ENCODE measurements around the gene PHRF1. TPM values are rescaled to one million over a fixed set of nuclear protein-coding genes. Genes with fewer than 3 reads are reported as not detected.
"Not testable (repeated sequence)": the region's sequence is repeated elsewhere in the genome, so short reads cannot be mapped to it uniquely, and the experiment has no call there.

The PHRF1 gene
- total RNA-seq, 2 experiments from 2014 or later, result 40.0 to 44.5 TPM

- ChIA-PET POLR2A (no interaction called here), CTCF (interaction anchor here (0.7 to 0.9 kb wide), 2 partner anchors 15 to 84 kb away, joined by 3 read pairs; no protein-coding TSS in a partner anchor)
- peaks cover 3% of the 10 kb centered on the region for H3K27me3 Mint-ChIP-seq
- ATAC-seq (no peak), DNase-seq (no peak)
- no peak overlapping the region for H3K4me3 Mint-ChIP-seq
- H3K27ac Mint-ChIP-seq, result no peak overlapping the region
- intact Hi-C loops (cut with DNase I, micrococcal nuclease), result no loop called here
- H3K4me1 Mint-ChIP-seq, result peaks cover 6% of the 10 kb centered on the region
- peaks cover 3% of the 10 kb centered on the region for H3K36me3 Mint-ChIP-seq (ENCODE audit: low read depth)
- H3K9me3 Mint-ChIP-seq (ENCODE audit: low read depth), result no peaks in the 10 kb centered on the region
Measured at GRCh38 chr11:643849-644738, 67.8 kb downstream of the PHRF1 start.

- CTCF ChIA-PET, result interaction anchor here (0.7 kb wide), 1 partner anchor 126 kb away, joined by 3 read pairs; no protein-coding TSS in a partner anchor
- no peaks in the 10 kb centered on the region for H3K9me3 Mint-ChIP-seq (ENCODE audit: low read depth)
Measured at GRCh38 chr11:645536-645935, 69.3 kb downstream of the PHRF1 start.

DNA sequence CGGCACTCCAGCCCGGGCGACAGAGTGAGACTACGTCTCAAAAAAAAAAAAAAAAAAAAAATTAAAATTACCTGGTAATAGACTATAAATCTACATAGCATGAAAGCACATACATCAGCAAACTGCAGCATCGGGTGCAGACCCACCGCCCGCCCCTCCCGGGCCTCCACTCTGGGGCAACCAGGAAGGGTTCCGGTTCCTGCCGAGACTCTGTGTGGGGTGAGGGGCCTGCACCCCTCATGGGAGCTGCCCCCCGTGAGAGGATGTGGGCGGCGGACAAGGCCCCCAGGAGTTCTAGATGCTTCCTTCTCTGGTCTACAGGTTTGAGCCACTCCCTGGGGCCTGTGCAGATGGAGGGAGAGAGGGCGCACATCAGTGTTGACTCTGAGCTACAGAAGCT lies 69.9 kb downstream of the PHRF1 start:
- CTCF ChIA-PET, result interaction anchor here (0.6 kb wide), 1 partner anchor 269 kb away, joined by 3 read pairs; no protein-coding TSS in a partner anchor

More at GRCh38 chr11:645536-645935, 69.3 kb downstream of the PHRF1 start:
- Mint-ChIP-seq H3K4me1 (peaks cover 2% of the 10 kb centered on the region), H3K27me3 (no peaks in the 10 kb centered on the region), H3K27ac (no peak overlapping the region), H3K36me3 (ENCODE audit: low read depth) (peaks cover 5% of the 10 kb centered on the region), H3K4me3 (no peak overlapping the region)
- ATAC-seq, result no peak
- POLR2A ChIA-PET, result no interaction called here
- intact Hi-C loops (cut with DNase I, micrococcal nuclease), result no loop called here
- no peak for DNase-seq

GRCh38 chr11:647672-648158 lies 71.4 kb downstream of the PHRF1 start:
- H3K36me3 Mint-ChIP-seq (ENCODE audit: low read depth), result peaks cover 10% of the 10 kb centered on the region
- H3K27ac Mint-ChIP-seq; H3K4me3 Mint-ChIP-seq; H3K9me3 Mint-ChIP-seq (ENCODE audit: low read depth); H3K27me3 Mint-ChIP-seq; intact Hi-C loops (cut with DNase I, micrococcal nuclease); ATAC-seq; CTCF ChIA-PET; POLR2A ChIA-PET; DNase-seq; H3K4me1 Mint-ChIP-seq: not testable (repeated sequence)

More for the DNA sequence above, 69.9 kb downstream of the PHRF1 start:
- Mint-ChIP-seq H3K27me3 (no peaks in the 10 kb centered on the region), H3K9me3 (ENCODE audit: low read depth) (no peaks in the 10 kb centered on the region), H3K4me1 (peaks cover 2% of the 10 kb centered on the region), H3K36me3 (ENCODE audit: low read depth) (peaks cover 6% of the 10 kb centered on the region), H3K4me3 (no peak overlapping the region), H3K27ac (no peak overlapping the region)
- DNase-seq, result no peak
- intact Hi-C loops (cut with DNase I, micrococcal nuclease), result no loop called here
- ATAC-seq, result no peak
- POLR2A ChIA-PET, result no interaction called here

- ChIA-PET CTCF (interaction anchor here (0.6 to 1.2 kb wide), 2 partner anchors 12 to 1247 kb away, joined by 3 read pairs; no protein-coding TSS in a partner anchor), POLR2A (no interaction called here)
- peaks cover 2% of the 10 kb centered on the region for H3K4me1 Mint-ChIP-seq
- no peak overlapping the region for H3K4me3 Mint-ChIP-seq
- intact Hi-C loops (cut with DNase I, micrococcal nuclease), result no loop called here
- no peak overlapping the region for H3K27ac Mint-ChIP-seq
- H3K36me3 Mint-ChIP-seq (ENCODE audit: low read depth), result peaks cover 15% of the 10 kb centered on the region
- no peaks in the 10 kb centered on the region for H3K9me3 Mint-ChIP-seq (ENCODE audit: low read depth)
- ATAC-seq, result no peak
- H3K27me3 Mint-ChIP-seq, result no peaks in the 10 kb centered on the region
- DNase-seq, result no peak
Measured at GRCh38 chr11:650482-650881, 74.2 kb downstream of the PHRF1 start.

- CTCF ChIA-PET, result not testable (repeated sequence)
Measured at GRCh38 chr11:653136-653535, 76.9 kb downstream of the PHRF1 start.

DNA sequence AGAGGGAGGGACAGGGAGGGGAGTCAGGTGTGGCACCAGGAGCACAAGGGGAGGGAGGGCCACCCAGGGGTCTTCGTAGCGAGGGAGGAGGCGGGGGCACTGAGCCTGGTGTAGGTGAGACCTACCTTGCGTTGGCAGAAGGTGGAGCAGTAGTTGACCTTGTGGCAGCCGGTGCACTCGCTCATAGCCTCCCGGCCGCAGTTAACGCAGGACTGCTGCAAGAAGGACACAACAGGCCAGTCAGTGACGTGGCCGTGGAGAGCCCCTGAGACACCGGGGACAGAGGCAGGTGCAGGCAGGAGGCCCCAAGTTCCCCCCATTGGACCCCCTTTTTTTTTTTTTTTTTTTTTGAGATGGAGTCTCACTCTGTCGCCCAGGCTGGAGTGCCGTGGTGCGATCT lies 77.6 kb downstream of the PHRF1 start:
- intact Hi-C loops (cut with DNase I, micrococcal nuclease), result no loop called here
- Mint-ChIP-seq H3K36me3 (ENCODE audit: low read depth) (peaks cover 13% of the 10 kb centered on the region), H3K27me3 (no peaks in the 10 kb centered on the region), H3K9me3 (ENCODE audit: low read depth) (no peaks in the 10 kb centered on the region), H3K4me1 (no peaks in the 10 kb centered on the region), H3K4me3 (no peak overlapping the region), H3K27ac (no peak overlapping the region)
- ATAC-seq (no peak), DNase-seq (no peak)
- POLR2A ChIA-PET, result interaction anchor here (0.7 kb wide), 1 partner anchor 152 kb away, joined by 3 read pairs; no protein-coding TSS in a partner anchor
- CTCF ChIA-PET, result no interaction called here

More at GRCh38 chr11:653136-653535, 76.9 kb downstream of the PHRF1 start:
- intact Hi-C loops (cut with DNase I, micrococcal nuclease); H3K4me1 Mint-ChIP-seq; H3K27ac Mint-ChIP-seq; H3K27me3 Mint-ChIP-seq; ATAC-seq; H3K4me3 Mint-ChIP-seq; DNase-seq; H3K9me3 Mint-ChIP-seq (ENCODE audit: low read depth): not testable (repeated sequence)
- peaks cover 13% of the 10 kb centered on the region for H3K36me3 Mint-ChIP-seq (ENCODE audit: low read depth)
- POLR2A ChIA-PET, result interaction anchor here (0.6 kb wide), 1 partner anchor 36 kb away, joined by 4 read pairs; no protein-coding TSS in a partner anchor

DNA sequence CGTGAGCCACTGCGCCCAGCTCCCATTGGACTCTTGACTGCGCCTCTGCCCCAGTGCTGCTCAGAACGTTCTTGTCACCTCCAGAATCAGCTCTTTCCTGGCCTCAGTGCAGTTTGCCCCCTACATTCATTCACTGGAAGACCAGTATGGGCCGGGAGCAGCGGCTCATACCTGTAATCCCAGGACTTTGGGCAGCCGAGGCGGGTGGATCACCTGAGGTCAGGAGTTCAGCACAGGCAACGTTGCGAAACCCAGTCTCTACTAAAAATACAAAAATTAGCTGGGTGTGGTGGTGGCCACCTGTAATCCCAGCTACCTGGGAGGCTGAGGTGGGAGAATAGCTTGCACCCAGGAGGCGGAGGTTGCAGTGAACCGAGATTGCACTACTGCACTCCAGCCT lies 78.2 kb downstream of the PHRF1 start:
- H3K27ac Mint-ChIP-seq; DNase-seq; H3K9me3 Mint-ChIP-seq (ENCODE audit: low read depth); H3K4me3 Mint-ChIP-seq; H3K4me1 Mint-ChIP-seq; ATAC-seq; H3K27me3 Mint-ChIP-seq; intact Hi-C loops (cut with DNase I, micrococcal nuclease): not testable (repeated sequence)
- ChIA-PET CTCF (interaction anchor here (0.6 kb wide), 1 partner anchor 243 kb away, joined by 4 read pairs; no protein-coding TSS in a partner anchor), POLR2A (interaction anchor here (0.7 kb wide), 1 partner anchor 153 kb away, joined by 3 read pairs; no protein-coding TSS in a partner anchor)
- H3K36me3 Mint-ChIP-seq (ENCODE audit: low read depth), result peaks cover 13% of the 10 kb centered on the region

- CTCF ChIA-PET, result interaction anchor here (0.6 kb wide), 1 partner anchor 243 kb away, joined by 4 read pairs; no protein-coding TSS in a partner anchor
Measured at GRCh38 chr11:655036-655726, 78.9 kb downstream of the PHRF1 start.

GRCh38 chr11:656426-656825 lies 80.2 kb downstream of the PHRF1 start:
- Mint-ChIP-seq H3K4me3 (no peak overlapping the region), H3K27me3 (no peaks in the 10 kb centered on the region), H3K36me3 (ENCODE audit: low read depth) (peaks cover 11% of the 10 kb centered on the region), H3K9me3 (ENCODE audit: low read depth) (no peaks in the 10 kb centered on the region), H3K4me1 (no peaks in the 10 kb centered on the region), H3K27ac (no peak overlapping the region)
- no peak for ATAC-seq
- intact Hi-C loops (cut with DNase I, micrococcal nuclease), result no loop called here
- ChIA-PET POLR2A (no interaction called here), CTCF (no interaction called here)
- no peak for DNase-seq

More at GRCh38 chr11:655036-655726, 78.9 kb downstream of the PHRF1 start:
- Mint-ChIP-seq H3K9me3 (ENCODE audit: low read depth) (no peaks in the 10 kb centered on the region), H3K36me3 (ENCODE audit: low read depth) (peaks cover 13% of the 10 kb centered on the region), H3K27me3 (no peaks in the 10 kb centered on the region), H3K4me1 (no peaks in the 10 kb centered on the region), H3K4me3 (no peak overlapping the region), H3K27ac (no peak overlapping the region)
- POLR2A ChIA-PET, result no interaction called here
- ATAC-seq (no peak), DNase-seq (no peak)
- intact Hi-C loops (cut with DNase I, micrococcal nuclease), result no loop called here

DNA sequence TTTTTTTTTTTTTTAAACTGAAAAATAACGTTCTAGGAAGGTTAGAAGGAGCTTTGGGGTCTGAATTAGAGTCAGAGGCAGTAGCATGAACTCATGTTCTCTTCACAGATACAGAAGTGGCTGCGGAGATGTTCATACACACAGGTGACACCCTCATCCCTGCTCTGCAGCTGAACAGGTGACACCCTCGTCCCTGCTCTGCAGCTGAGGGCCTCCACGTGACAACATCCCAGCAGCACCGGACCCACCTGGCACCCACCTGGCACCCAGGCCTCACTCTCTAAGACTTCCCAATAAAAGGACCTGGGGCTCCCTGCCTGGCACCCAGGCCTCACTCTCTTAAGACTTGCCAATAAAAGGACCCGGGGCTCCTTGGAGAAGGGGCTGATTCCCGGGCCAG lies 80.6 kb downstream of the PHRF1 start:
- intact Hi-C loops (cut with DNase I, micrococcal nuclease), result no loop called here
- DNase-seq (no peak), ATAC-seq (no peak)
- no peak overlapping the region for H3K27ac Mint-ChIP-seq
- no peak overlapping the region for H3K4me3 Mint-ChIP-seq
- H3K9me3 Mint-ChIP-seq (ENCODE audit: low read depth), result no peaks in the 10 kb centered on the region
- POLR2A ChIA-PET, result no interaction called here
- no peaks in the 10 kb centered on the region for H3K27me3 Mint-ChIP-seq
- H3K36me3 Mint-ChIP-seq (ENCODE audit: low read depth), result peaks cover 11% of the 10 kb centered on the region
- no peaks in the 10 kb centered on the region for H3K4me1 Mint-ChIP-seq
- CTCF ChIA-PET, result no interaction called here
